ENCODE data around the gene TAOK1. TPM values are rescaled to one million over a fixed set of nuclear protein-coding genes. Genes with fewer than 3 reads are reported as not detected.

TAOK1 gene
- total and polyA plus RNA-seq, 10 of the 15 experiments (the other 5 are each of a cell fraction or from before 2014, with no cell fraction given), result 2.0 to 27.1 (median 11.8) TPM

GRCh38 chr17:29369831-29370735 lies 20.1 kb upstream of the TAOK1 start:
- Histone ChIP-seq H3K36me3 (ENCODE audit: control insufficient read depth in 2 of 2, insufficient read depth in 2 of 2, low read length in 1 of 2) (no peaks in the 10 kb centered on the region), H3K9me3 (replicated peaks; ENCODE audit: control insufficient read depth, insufficient read depth, low read length) (no peaks in the 10 kb centered on the region), H4K20me1 (ENCODE audit: control insufficient read depth, insufficient read depth) (no peaks in the 10 kb centered on the region), H3K27me3 (replicated peaks in 1 of 2; ENCODE audit: control insufficient read depth in 2 of 2, insufficient read depth in 2 of 2, low read length in 1 of 2) (no peaks in the 10 kb centered on the region), H3K4me2 (ENCODE audit: control insufficient read depth, insufficient read depth) (peak overlapping the region; percentile 17), H2AFZ (ENCODE audit: control insufficient read depth, low read depth, low read length) (peak overlapping the region; percentile 82), H3K79me2 (ENCODE audit: control insufficient read depth, insufficient read depth, low read length) (no peaks in the 10 kb centered on the region), H3K4me1 (ENCODE audit: control insufficient read depth, insufficient read depth, low read length) (no peaks in the 10 kb centered on the region), H3K9ac (ENCODE audit: control insufficient read depth, insufficient read depth, low read length) (no peak overlapping the region), H3K4me3 (no peak overlapping the region), H3K27ac (ENCODE audit: control insufficient read depth, insufficient read depth) (no peak overlapping the region)
- WGBS (ENCODE audit: insufficient coverage, insufficient replicate concordance, low lambda C conversion rate, missing lambda C conversion rate), result 14% methylated on average over 7 of the region's 7 CpGs
- SMC1A ChIA-PET (ENCODE audit: uncharacterized antibody, unreplicated experiment), result interaction anchor here (0.6 to 2.8 kb wide), 42 partner anchors 8 to 561 kb away, joined by 3 to 32 read pairs (median 4); no protein-coding TSS in a partner anchor
- ATAC-seq (peak; percentile 98), DNase-seq (ENCODE audit: low read depth, low spot score) (peak; percentile 50), FAIRE-seq (peak; percentile 97)
- BruUV-seq (replicated peaks), result no TSS peak
- in situ Hi-C loops (cut with MboI), result loop anchor here (10.0 kb wide), 1 partner anchor 165 kb away; no protein-coding TSS in a partner anchor
- RAD21 ChIA-PET (ENCODE audit: unreplicated experiment), result interaction anchor here (0.6 to 3.5 kb wide), 31 partner anchors 9 to 560 kb away, joined by 3 to 32 read pairs (median 5); partner anchors contain the start of genes ABHD15, ANKRD13B, SSH2 and TAOK1
- intact Hi-C loops (cut with micrococcal nuclease; ENCODE audit: unreplicated experiment), result loop anchor here (1.0 to 10.0 kb wide), 4 partner anchors 92 to 225 kb away; partner anchors contain the start of gene ANKRD13B
- CTCF ChIA-PET, result interaction anchor here (0.5 to 4.7 kb wide), 80 partner anchors 9 to 723 kb away, joined by 3 to 72 read pairs (median 5); partner anchors contain the start of genes ABHD15, ANKRD13B, TAOK1 and TP53I13
- POLR2A ChIA-PET, result interaction anchor here (0.5 to 1.3 kb wide), 3 partner anchors 203 to 1993 kb away, joined by 3 read pairs; no protein-coding TSS in a partner anchor
- TF ChIP-seq MEF2A (IDR thresholded peaks at IDR 0.05; ENCODE audit: insufficient read depth, low read depth, low read length) (no peak), SUZ12 (IDR thresholded peaks at IDR 0.05; ENCODE audit: unreplicated experiment) (no peak), ATF7 (IDR thresholded peaks at IDR 0.05; ENCODE audit: low read depth) (peak; percentile 52; the same call in 1 of the 2 replicates), CREB1 (IDR thresholded peaks at IDR 0.05; ENCODE audit: low read depth) (no peak; the same call in 1 of the 2 replicates), ZNF687 (IDR thresholded peaks at IDR 0.05) (no peak), CTCF (IDR thresholded peaks at IDR 0.05 in 2 of 3, conservative IDR thresholded peaks at IDR 0.05 in 1 of 3; ENCODE audit: control insufficient read depth in 2 of 3, extremely low read depth in 1 of 3, insufficient read depth in 1 of 3, low read depth in 3 of 3, low read length in 3 of 3) (peak; percentile 74 to 85 (median 76)), SIN3A (IDR thresholded peaks at IDR 0.05; ENCODE audit: low read depth, low read length) (no peak), ZNF384 (IDR thresholded peaks at IDR 0.05; ENCODE audit: borderline replicate concordance, low read depth, low read length) (no peak), IKZF2 (IDR thresholded peaks at IDR 0.05) (no peak; a peak in 1 of 4 replicates), SKIL (IDR thresholded peaks at IDR 0.05; ENCODE audit: low read depth, poor library complexity, severe bottlenecking) (peak; percentile 27), TCF7 (IDR thresholded peaks at IDR 0.05; ENCODE audit: borderline replicate concordance) (no peak), TARDBP (IDR thresholded peaks at IDR 0.05; ENCODE audit: borderline replicate concordance) (no peak), RAD21 (IDR thresholded peaks at IDR 0.05; ENCODE audit: insufficient read depth, low read depth, low read length) (peak; percentile 74), IRF4 (IDR thresholded peaks at IDR 0.05; ENCODE audit: low read depth, low read length) (peak; percentile 42; the same call in 1 of the 2 replicates)

All from GM12878 (cell line).